ENCODE data around the gene PTH2. TPM values are rescaled to one million over a fixed set of nuclear protein-coding genes. Genes with fewer than 3 reads are reported as not detected.
A peak's percentile ranks its signal among the peaks of the same experiment; 100 is the strongest.

PTH2 gene
- total RNA-seq, 4 donors from 2014 or later, result not detected

GRCh38 chr19:49411681-49412326, 11.4 kb downstream of the PTH2 start:
- Histone ChIP-seq H3K4me1 (peaks cover 0 to 12% (median 0%) of the 10 kb centered on the region in 4 donors), H3K36me3 (no peaks in the 10 kb centered on the region), H3K27ac (no peak overlapping the region), H3K4me3 (no peak overlapping the region), H3K9me3 (no peaks in the 10 kb centered on the region), H3K27me3 (peaks cover 0 to 44% of the 10 kb centered on the region in 2 donors)
- WGBS, 2 donors, result 72 to 74% methylated on average over 3 of the region's 3 CpGs
- no peak for DNase-seq (ENCODE audit: low spot score in 2 of 2)
- TF ChIP-seq CTCF (IDR thresholded peaks at IDR 0.05) (no peak), POLR2A (IDR thresholded peaks at IDR 0.05) (no peak), EP300 (IDR thresholded peaks at IDR 0.05) (no peak)

- H3K9me3 ChIP-seq, result no peaks in the 10 kb centered on the region
- no peak for TF ChIP-seq POLR2A (IDR thresholded peaks at IDR 0.05)
- TF ChIP-seq CTCF (IDR thresholded peaks at IDR 0.05), result no peak
- no peak for TF ChIP-seq EP300 (IDR thresholded peaks at IDR 0.05)
- H3K27ac ChIP-seq, result peak overlapping the region in 1 of 4 donors; percentile 19
- no peak for DNase-seq (ENCODE audit: low spot score in 2 of 2)
- H3K27me3 ChIP-seq, result peaks cover 0 to 22% of the 10 kb centered on the region in 2 donors
- H3K4me1 ChIP-seq, result peaks cover 0 to 12% (median 0%) of the 10 kb centered on the region in 4 donors
- WGBS, 2 donors, result 78 to 82% methylated on average over 5 of the region's 5 CpGs
- no peak overlapping the region for H3K4me3 ChIP-seq
- no peaks in the 10 kb centered on the region for H3K36me3 ChIP-seq
Observed at GRCh38 chr19:49409441-49410029, 13.7 kb downstream of the PTH2 start.

GRCh38 chr19:49408816-49409440, 14.3 kb downstream of the PTH2 start:
- no peak overlapping the region for H3K4me3 ChIP-seq
- H3K27me3 ChIP-seq, result peaks cover 0 to 16% of the 10 kb centered on the region in 2 donors
- whole genome bisulfite sequencing, 2 donors, result 69 to 76% methylated on average over 7 to 8 of the region's 8 CpGs
- TF ChIP-seq EP300 (IDR thresholded peaks at IDR 0.05) (no peak), POLR2A (IDR thresholded peaks at IDR 0.05) (no peak), CTCF (IDR thresholded peaks at IDR 0.05) (no peak)
- H3K9me3 ChIP-seq, result no peaks in the 10 kb centered on the region
- H3K4me1 ChIP-seq, result peaks cover 0 to 12% (median 0%) of the 10 kb centered on the region in 4 donors
- no peak for DNase-seq (ENCODE audit: low spot score in 2 of 2)
- H3K36me3 ChIP-seq, result no peaks in the 10 kb centered on the region
- H3K27ac ChIP-seq, result peak overlapping the region in 1 of 4 donors; percentile 19

GRCh38 chr19:49407482-49408015, 15.7 kb downstream of the PTH2 start:
- TF ChIP-seq EP300 (IDR thresholded peaks at IDR 0.05), result no peak
- no peak for TF ChIP-seq CTCF (IDR thresholded peaks at IDR 0.05)
- no peak for TF ChIP-seq POLR2A (IDR thresholded peaks at IDR 0.05)
- H3K36me3 ChIP-seq, result no peaks in the 10 kb centered on the region
- no peak for DNase-seq (ENCODE audit: low spot score in 2 of 2)
- H3K27ac ChIP-seq, result no peak overlapping the region
- no peak overlapping the region for H3K4me3 ChIP-seq
- H3K4me1 ChIP-seq, result peaks cover 0 to 12% (median 0%) of the 10 kb centered on the region in 4 donors
- 88 to 89% methylated on average over 16 of the region's 16 CpGs for WGBS, 2 donors
- no peaks in the 10 kb centered on the region for H3K9me3 ChIP-seq
- H3K27me3 ChIP-seq, result peaks cover 0 to 3% of the 10 kb centered on the region in 2 donors

- H3K27ac ChIP-seq, result no peak overlapping the region
- peaks cover 0 to 12% (median 0%) of the 10 kb centered on the region in 4 donors for H3K4me1 ChIP-seq
- H3K36me3 ChIP-seq, result no peaks in the 10 kb centered on the region
- no peaks in the 10 kb centered on the region for H3K9me3 ChIP-seq
- no peaks in the 10 kb centered on the region for H3K27me3 ChIP-seq
- no peak for DNase-seq (ENCODE audit: low spot score in 2 of 2)
- no peak overlapping the region for H3K4me3 ChIP-seq
- 72 to 75% methylated on average over 7 of the region's 7 CpGs for WGBS, 2 donors
- TF ChIP-seq EP300 (IDR thresholded peaks at IDR 0.05) (no peak), POLR2A (IDR thresholded peaks at IDR 0.05) (no peak), CTCF (IDR thresholded peaks at IDR 0.05) (no peak)
Observed at GRCh38 chr19:49407079-49407478, 16.2 kb downstream of the PTH2 start.
